Epithelial cell of proximal tubule (primary cell): ENCODE results near the gene ETS1. TPM values are rescaled to one million over a fixed set of nuclear protein-coding genes. Genes with fewer than 3 reads are reported as not detected.
A peak's percentile ranks its signal among the peaks of the same experiment; 100 is the strongest.

Experiments used
- DNase-seq: peaks from one replicate; pipeline ENCODE4 v3.0.0-alpha.2; 2011; ENCODE audit warnings: low read depth
- H3K4me3 ChIP-seq: 2 replicates; pipeline ENCODE4 v1.5.1; 2011; ENCODE audit warnings: low read depth, mild to moderate bottlenecking, low read length
- total RNA-seq: library from RNA; depleted of rRNA; stranded (reverse); fragments of >200 nt; gene quantifications from 2 replicates; pipeline ENCODE4 v1.2.3, GENCODE V29; 2015
- TF ChIP-seq, protein P1 (sequence below): conservative IDR thresholded peaks from 2 replicates; pipeline ENCODE4 v1.5.1; 2012; ENCODE audit warnings: low read depth, mild to moderate bottlenecking, low read length

The ETS1 gene
- total RNA-seq, 1 donor from 2014 or later: 76.5 TPM

DNA sequence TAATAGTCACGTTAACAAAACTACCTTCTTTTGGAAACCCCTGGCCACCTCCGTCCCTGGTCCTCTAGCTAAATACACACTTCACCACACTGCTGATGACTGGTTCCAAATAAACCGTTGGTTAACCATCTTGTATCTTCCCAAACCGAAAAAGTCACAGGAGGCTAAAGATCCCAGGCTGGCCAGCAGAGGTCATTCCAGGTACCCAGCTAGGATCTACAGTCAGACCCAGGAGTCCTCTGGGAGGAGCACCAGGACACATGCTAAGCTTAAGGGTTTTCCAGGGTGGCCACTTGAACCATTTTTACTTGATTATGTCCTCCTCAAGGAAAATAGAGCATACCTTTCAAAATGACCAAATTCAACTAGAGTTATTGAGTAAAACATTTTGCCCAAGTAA is 103.2 kb downstream of the ETS1 start:
- no peak for DNase-seq
- no peak overlapping the region for H3K4me3 ChIP-seq
- TF ChIP-seq, protein P1, sequence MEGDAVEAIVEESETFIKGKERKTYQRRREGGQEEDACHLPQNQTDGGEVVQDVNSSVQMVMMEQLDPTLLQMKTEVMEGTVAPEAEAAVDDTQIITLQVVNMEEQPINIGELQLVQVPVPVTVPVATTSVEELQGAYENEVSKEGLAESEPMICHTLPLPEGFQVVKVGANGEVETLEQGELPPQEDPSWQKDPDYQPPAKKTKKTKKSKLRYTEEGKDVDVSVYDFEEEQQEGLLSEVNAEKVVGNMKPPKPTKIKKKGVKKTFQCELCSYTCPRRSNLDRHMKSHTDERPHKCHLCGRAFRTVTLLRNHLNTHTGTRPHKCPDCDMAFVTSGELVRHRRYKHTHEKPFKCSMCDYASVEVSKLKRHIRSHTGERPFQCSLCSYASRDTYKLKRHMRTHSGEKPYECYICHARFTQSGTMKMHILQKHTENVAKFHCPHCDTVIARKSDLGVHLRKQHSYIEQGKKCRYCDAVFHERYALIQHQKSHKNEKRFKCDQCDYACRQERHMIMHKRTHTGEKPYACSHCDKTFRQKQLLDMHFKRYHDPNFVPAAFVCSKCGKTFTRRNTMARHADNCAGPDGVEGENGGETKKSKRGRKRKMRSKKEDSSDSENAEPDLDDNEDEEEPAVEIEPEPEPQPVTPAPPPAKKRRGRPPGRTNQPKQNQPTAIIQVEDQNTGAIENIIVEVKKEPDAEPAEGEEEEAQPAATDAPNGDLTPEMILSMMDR: peak; percentile 55

- H3K4me3 ChIP-seq: no peak overlapping the region
- TF ChIP-seq, protein P1: no peak
- DNase-seq: no peak
These were observed 104.1 kb downstream of the ETS1 start for GRCh38 chr11:128483211-128483788.

DNA sequence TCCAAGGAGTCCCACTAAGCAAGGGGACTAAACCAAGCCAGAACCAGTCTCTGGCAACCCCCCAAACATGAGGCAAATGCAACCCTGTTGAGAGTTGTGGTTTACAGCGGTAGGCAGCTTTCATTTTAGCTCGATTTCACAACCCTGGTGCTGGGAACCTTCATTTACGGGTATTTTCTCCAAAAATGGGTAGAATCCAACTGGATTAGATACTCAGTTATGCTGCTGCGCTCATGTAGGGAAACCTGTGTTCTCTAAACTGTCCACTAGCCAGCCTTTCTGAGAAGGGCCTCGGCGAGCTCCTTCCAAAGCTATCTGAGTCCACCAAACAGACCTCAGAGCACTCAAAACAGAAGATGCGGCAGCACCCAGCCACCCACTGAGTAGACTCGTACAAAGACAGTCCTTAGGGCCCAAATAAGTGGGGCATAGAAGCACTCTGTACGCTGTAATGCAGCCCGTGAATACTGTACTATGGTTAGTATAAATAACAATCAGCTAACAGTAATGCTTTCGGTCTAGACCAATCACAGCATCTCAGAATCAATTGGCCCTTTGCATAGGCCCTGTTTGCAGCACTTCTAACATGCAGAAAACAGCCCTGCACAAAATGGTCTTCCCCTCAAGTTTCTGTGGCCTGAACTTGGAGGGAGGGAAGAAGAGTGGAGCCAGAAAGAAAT is 104.7 kb downstream of the ETS1 start:
- no peak for DNase-seq
- TF ChIP-seq, protein P1: no peak

GRCh38 chr11:128482092-128482491 is 105.3 kb downstream of the ETS1 start:
- TF ChIP-seq, protein P1: no peak
- H3K4me3 ChIP-seq: no peak overlapping the region
- DNase-seq: no peak

More for the DNA sequence above, 104.7 kb downstream of the ETS1 start:
- no peak overlapping the region for H3K4me3 ChIP-seq

- H3K4me3 ChIP-seq: no peak overlapping the region
- TF ChIP-seq, protein P1: no peak
- peak; percentile 83 for DNase-seq
These were observed 106.2 kb downstream of the ETS1 start for GRCh38 chr11:128481135-128481534.

GRCh38 chr11:128480665-128481064 is 106.7 kb downstream of the ETS1 start:
- no peak overlapping the region for H3K4me3 ChIP-seq
- no peak for DNase-seq
- TF ChIP-seq, protein P1: no peak

DNA sequence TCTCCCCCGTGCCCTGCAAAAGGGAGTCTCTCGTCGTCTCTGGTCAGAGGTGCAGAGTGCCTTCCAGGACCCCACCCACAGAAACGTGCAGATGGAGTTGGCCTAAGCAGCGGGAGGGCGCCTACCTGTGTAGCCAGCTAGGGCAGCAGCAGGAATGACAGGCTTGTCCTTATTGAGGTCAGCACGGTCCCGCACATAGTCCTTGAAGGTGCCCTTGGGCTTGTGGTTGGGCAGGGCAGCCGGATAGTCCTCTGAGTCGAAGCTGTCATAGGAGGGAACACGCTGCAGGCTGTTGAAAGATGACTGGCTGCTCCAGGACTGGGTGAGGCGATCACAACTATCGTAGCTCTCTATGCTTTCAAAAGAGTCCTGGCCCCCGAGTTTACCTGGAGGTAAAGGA is 107.3 kb downstream of the ETS1 start:
- no peak for DNase-seq
- H3K4me3 ChIP-seq: no peak overlapping the region
- TF ChIP-seq, protein P1: no peak
